Inflammatory macrophage treated with lipopolysaccharide for 1 hour (primary cell): ENCODE results near the gene GAPDH.
A peak's percentile ranks its signal among the peaks of the same experiment; 100 is the strongest.
"Not testable (repeated sequence)": the region's sequence is repeated elsewhere in the genome, so short reads cannot be mapped to it uniquely, and the experiment has no call there.

Source experiments
- DNase-seq, 2 donors: peaks; one replicate each; pipeline ENCODE4 v3.0.0-alpha.2; 2020 to 2022

Gene GAPDH

GRCh38 chr12:6533923-6534694, at the start of gene GAPDH:
Gene GAPDH, plus strand, starts transcription at chr12:6534517. Its CDS starts 316 bp downstream, at chr12:6534833.
- DNase-seq: peak; percentile 90 to 91

GRCh38 chr12:6488240-6488639, 46.1 kb upstream of the GAPDH start:
- DNase-seq: no peak

GRCh38 chr12:6489449-6489848, 44.9 kb upstream of the GAPDH start:
- DNase-seq: no peak

- not testable (repeated sequence) for DNase-seq
Measured at GRCh38 chr12:6490673-6491072, 43.6 kb upstream of the GAPDH start.

- DNase-seq: peak; percentile 87 to 98
Measured at GRCh38 chr12:6492838-6493496, 41.4 kb upstream of the GAPDH start, which contains the start of gene MRPL51. Gene MRPL51, minus strand, starts transcription at chr12:6493262. Its CDS starts 126 bp downstream, at chr12:6493136.

GRCh38 chr12:6493497-6494257, 40.6 kb upstream of the GAPDH start, which contains the start of gene NCAPD2:
Gene NCAPD2, plus strand, starts transcription at chr12:6494102. Its CDS starts 997 bp downstream, at chr12:6495099.
- peak; percentile 94 to 96 for DNase-seq

GRCh38 chr12:6494258-6494743, 40.0 kb upstream of the GAPDH start:
- no peak for DNase-seq

GRCh38 chr12:6494968-6495367, 39.3 kb upstream of the GAPDH start:
- no peak for DNase-seq

GRCh38 chr12:6497291-6497690, 37.0 kb upstream of the GAPDH start:
- DNase-seq: not testable (repeated sequence)

GRCh38 chr12:6500466-6500865, 33.9 kb upstream of the GAPDH start:
- DNase-seq: no peak

GRCh38 chr12:6507102-6507998, 27.0 kb upstream of the GAPDH start:
- DNase-seq: no peak

- no peak for DNase-seq
Measured at GRCh38 chr12:6508087-6508486, 26.2 kb upstream of the GAPDH start.

GRCh38 chr12:6520186-6520585, 14.1 kb upstream of the GAPDH start:
- DNase-seq: no peak

GRCh38 chr12:6522193-6522592, 12.1 kb upstream of the GAPDH start:
- DNase-seq: no peak

GRCh38 chr12:6523708-6524107, 10.6 kb upstream of the GAPDH start:
- DNase-seq: no peak

- DNase-seq: no peak
Measured at GRCh38 chr12:6524648-6525047, 9.7 kb upstream of the GAPDH start.

GRCh38 chr12:6526201-6526600, 8.1 kb upstream of the GAPDH start:
- no peak for DNase-seq

GRCh38 chr12:6526766-6527525, 7.4 kb upstream of the GAPDH start:
- DNase-seq: no peak

- DNase-seq: no peak
Measured at GRCh38 chr12:6527711-6528110, 6.6 kb upstream of the GAPDH start.

- no peak for DNase-seq
Measured at GRCh38 chr12:6528539-6529235, 5.6 kb upstream of the GAPDH start.

- DNase-seq: no peak
Measured at GRCh38 chr12:6529291-6529737, 5.0 kb upstream of the GAPDH start.
